Stimulated activated CD4-positive, alpha-beta T cell treated with anti-CD3 and anti-CD28 coated beads, Interleukin-4, amount 100 ng/mL, for 4 hours (primary cell): ENCODE measurements around the gene RNF19B.
"Not testable (repeated sequence)": the region's sequence is repeated elsewhere in the genome, so short reads cannot be mapped to it uniquely, and the experiment has no call there.

Experiments
- DNase-seq, 2 experiments: peaks; one replicate each; pipeline ENCODE4 v3.0.0-alpha.2; 2020

The RNF19B gene

GRCh38 chr1:32964461-32965250 is at the start of gene RNF19B:
RNF19B (minus strand) TSS chr1:32964809; CDS start chr1:32964685, 124 bp downstream.
- peak; percentile 93 to 94 for DNase-seq

GRCh38 chr1:33013791-33014190 is 49.2 kb upstream of the RNF19B start:
- no peak for DNase-seq

GRCh38 chr1:33012165-33012564 is 47.6 kb upstream of the RNF19B start:
- no peak for DNase-seq

GRCh38 chr1:33010932-33011731 is 46.5 kb upstream of the RNF19B start:
- DNase-seq, result no peak

GRCh38 chr1:33009561-33009960 is 45.0 kb upstream of the RNF19B start:
- DNase-seq, result no peak

GRCh38 chr1:33008051-33008914 is 43.7 kb upstream of the RNF19B start:
- no peak for DNase-seq

GRCh38 chr1:33007190-33008050 is 42.8 kb upstream of the RNF19B start:
- peak in 1 of 2 experiments; percentile 5 for DNase-seq

GRCh38 chr1:33005838-33006421 is 41.3 kb upstream of the RNF19B start:
- no peak for DNase-seq

GRCh38 chr1:33005117-33005837 is 40.7 kb upstream of the RNF19B start:
- DNase-seq, result no peak

- DNase-seq, result no peak
Observed at GRCh38 chr1:33004613-33005012, 40.0 kb upstream of the RNF19B start.

GRCh38 chr1:33003657-33004056 is 39.0 kb upstream of the RNF19B start:
- DNase-seq, result no peak

GRCh38 chr1:33002006-33002405 is 37.4 kb upstream of the RNF19B start:
- DNase-seq, result no peak

- no peak for DNase-seq
Observed at GRCh38 chr1:33001282-33001681, 36.7 kb upstream of the RNF19B start.

GRCh38 chr1:33000427-33001026 is 35.9 kb upstream of the RNF19B start:
- no peak for DNase-seq

GRCh38 chr1:32998997-32999396 is 34.4 kb upstream of the RNF19B start:
- DNase-seq, result no peak

GRCh38 chr1:32998064-32998463 is 33.5 kb upstream of the RNF19B start:
- DNase-seq, result no peak

GRCh38 chr1:32997381-32997891 is 32.8 kb upstream of the RNF19B start:
- no peak for DNase-seq

- not testable (repeated sequence) for DNase-seq
Observed at GRCh38 chr1:32993324-32993636, 28.7 kb upstream of the RNF19B start.

GRCh38 chr1:32992489-32993323 is 28.1 kb upstream of the RNF19B start:
- peak; percentile 23 to 29 for DNase-seq
